ENCODE measurements around the gene P4HB. TPM values are rescaled to one million over a fixed set of nuclear protein-coding genes. Genes with fewer than 3 reads are reported as not detected.

Gene P4HB
- total and polyA plus RNA-seq, 2 donors (not counting 1 experiment from before 2014, with no cell fraction given), result 37.4 to 191 TPM

- 89% methylated on average over 29 of the region's 30 CpGs for WGBS (ENCODE audit: insufficient coverage)
- Mint-ChIP-seq H3K27ac (no peak overlapping the region), H3K4me1 (peaks cover 31% of the 10 kb centered on the region), H3K27me3 (no peaks in the 10 kb centered on the region), H3K9me3 (ENCODE audit: insufficient read depth) (no peaks in the 10 kb centered on the region), H3K4me3 (no peak overlapping the region)
- H3K9ac ChIP-seq (ENCODE audit: low read length), result no peak overlapping the region
- peak overlapping the region; percentile 98 for H3K4me2 ChIP-seq (replicated peaks; ENCODE audit: low read depth, low read length, poor library complexity, severe bottlenecking)
- peak; percentile 46 for DNase-seq
- TF ChIP-seq CTCF (IDR thresholded peaks at IDR 0.05) (no peak), EZH2 (IDR thresholded peaks at IDR 0.05; ENCODE audit: borderline replicate concordance, insufficient read depth, low read depth, low read length, poor library complexity, severe bottlenecking) (no peak)
- no peak for ATAC-seq (ENCODE audit: low read depth)
- peaks cover 59% of the 10 kb centered on the region for H3K79me2 ChIP-seq (ENCODE audit: control insufficient read depth, insufficient read depth, low read length)
- no peak overlapping the region for H3K4me3 ChIP-seq (ENCODE audit: control extremely low read depth in 1 of 5, extremely low read depth in 1 of 5, insufficient read depth in 1 of 5, low read depth in 2 of 5, low read length in 4 of 5)
- peaks cover 22 to 39% of the 10 kb centered on the region in 2 donors for H3K4me1 ChIP-seq (ENCODE audit: control insufficient read depth in 2 of 2, insufficient read depth in 2 of 2, low read length in 2 of 2)
- H3K27ac ChIP-seq (ENCODE audit: low read length in 2 of 2), result peak overlapping the region in 1 of 2 donors; percentile 91
- H3K9me3 ChIP-seq (ENCODE audit: control extremely low read depth in 1 of 3, control insufficient read depth in 2 of 3, insufficient read depth in 1 of 3, low read length in 2 of 3), result no peaks in the 10 kb centered on the region
- H3K27me3 ChIP-seq (replicated peaks in 1 of 4; ENCODE audit: control extremely low read depth in 1 of 4, control insufficient read depth in 3 of 4, insufficient read depth in 4 of 4, low read length in 3 of 4), result no peaks in the 10 kb centered on the region
- ChIA-PET POLR2A (interaction anchor here (1.1 to 2.5 kb wide), 2 partner anchors 8 to 15 kb away, joined by 9 to 15 read pairs; partner anchors contain the start of gene P4HB), CTCF (interaction anchor here (1.1 to 1.5 kb wide), 3 partner anchors 30 to 577 kb away, joined by 3 read pairs; no protein-coding TSS in a partner anchor)
- H3K36me3 ChIP-seq (replicated peaks in 1 of 2; ENCODE audit: control extremely low read depth in 1 of 2, control insufficient read depth in 1 of 2, extremely low read depth in 1 of 2, insufficient read depth in 2 of 2, low read length in 1 of 2), result peaks cover 1 to 27% of the 10 kb centered on the region in 2 experiments
- peaks cover 58% of the 10 kb centered on the region for H4K20me1 ChIP-seq (ENCODE audit: control insufficient read depth, insufficient read depth, low read length, poor library complexity, severe bottlenecking)
- intact Hi-C loops (cut with micrococcal nuclease), result loop anchor here (10.0 kb wide), 1 partner anchor 426 kb away; no protein-coding TSS in a partner anchor
- no peak overlapping the region for H2AFZ ChIP-seq (ENCODE audit: insufficient read depth, low read depth, low read length, poor library complexity, severe bottlenecking)
Observed at GRCh38 chr17:81868674-81869220, 8.4 kb upstream of the P4HB start.

GRCh38 chr17:81867991-81868673 is 7.8 kb upstream of the P4HB start:
- H3K79me2 ChIP-seq (ENCODE audit: control insufficient read depth, insufficient read depth, low read length), result peaks cover 64% of the 10 kb centered on the region
- CTCF ChIA-PET, result interaction anchor here (1.4 kb wide), 1 partner anchor 30 kb away, joined by 3 read pairs; no protein-coding TSS in a partner anchor
- no peak overlapping the region for H2AFZ ChIP-seq (ENCODE audit: insufficient read depth, low read depth, low read length, poor library complexity, severe bottlenecking)
- Mint-ChIP-seq H3K4me3 (peak overlapping the region; percentile 29), H3K27ac (peak overlapping the region; percentile 78), H3K9me3 (ENCODE audit: insufficient read depth) (no peaks in the 10 kb centered on the region), H3K4me1 (peaks cover 35% of the 10 kb centered on the region), H3K27me3 (no peaks in the 10 kb centered on the region)
- no peaks in the 10 kb centered on the region for H3K9me3 ChIP-seq (ENCODE audit: control extremely low read depth in 1 of 3, control insufficient read depth in 2 of 3, insufficient read depth in 1 of 3, low read length in 2 of 3)
- no peaks in the 10 kb centered on the region for H3K27me3 ChIP-seq (replicated peaks in 1 of 4; ENCODE audit: control extremely low read depth in 1 of 4, control insufficient read depth in 3 of 4, insufficient read depth in 4 of 4, low read length in 3 of 4)
- no peak overlapping the region for H3K9ac ChIP-seq (ENCODE audit: low read length)
- TF ChIP-seq CTCF (IDR thresholded peaks at IDR 0.05) (no peak), EZH2 (IDR thresholded peaks at IDR 0.05; ENCODE audit: borderline replicate concordance, insufficient read depth, low read depth, low read length, poor library complexity, severe bottlenecking) (no peak)
- H3K4me3 ChIP-seq (ENCODE audit: control extremely low read depth in 1 of 5, extremely low read depth in 1 of 5, insufficient read depth in 1 of 5, low read depth in 2 of 5, low read length in 4 of 5), result no peak overlapping the region
- peaks cover 63% of the 10 kb centered on the region for H4K20me1 ChIP-seq (ENCODE audit: control insufficient read depth, insufficient read depth, low read length, poor library complexity, severe bottlenecking)
- no peak for ATAC-seq (ENCODE audit: low read depth)
- DNase-seq, result peak; percentile 45
- H3K36me3 ChIP-seq (replicated peaks in 1 of 2; ENCODE audit: control extremely low read depth in 1 of 2, control insufficient read depth in 1 of 2, extremely low read depth in 1 of 2, insufficient read depth in 2 of 2, low read length in 1 of 2), result peaks cover 1 to 27% of the 10 kb centered on the region in 2 experiments
- no peak overlapping the region for H3K27ac ChIP-seq (ENCODE audit: low read length in 2 of 2)
- H3K4me1 ChIP-seq (ENCODE audit: control insufficient read depth in 2 of 2, insufficient read depth in 2 of 2, low read length in 2 of 2), result peaks cover 22 to 36% of the 10 kb centered on the region in 2 donors
- POLR2A ChIA-PET, result no interaction called here
- 90% methylated on average over 26 of the region's 28 CpGs for WGBS (ENCODE audit: insufficient coverage)
- intact Hi-C loops (cut with micrococcal nuclease), result loop anchor here (10.0 kb wide), 1 partner anchor 427 kb away; no protein-coding TSS in a partner anchor
- no peak overlapping the region for H3K4me2 ChIP-seq (replicated peaks; ENCODE audit: low read depth, low read length, poor library complexity, severe bottlenecking)

Measured in B cell (primary cell).